Stimulated activated CD8-positive, alpha-beta memory T cell treated with anti-CD3 and anti-CD28 coated beads, Interleukin-12 subunit alpha, Interleukin-12 subunit beta, amount 100 ng/mL, for 4 hours (primary cell): ENCODE data around the gene ALAD.
"Not testable (repeated sequence)": the region's sequence is repeated elsewhere in the genome, so short reads cannot be mapped to it uniquely, and the experiment has no call there.

Experiments
- DNase-seq: peaks from one replicate; pipeline ENCODE4 v3.0.0-alpha.2; 2020; ENCODE audit warnings: low read depth

Gene ALAD

DNA sequence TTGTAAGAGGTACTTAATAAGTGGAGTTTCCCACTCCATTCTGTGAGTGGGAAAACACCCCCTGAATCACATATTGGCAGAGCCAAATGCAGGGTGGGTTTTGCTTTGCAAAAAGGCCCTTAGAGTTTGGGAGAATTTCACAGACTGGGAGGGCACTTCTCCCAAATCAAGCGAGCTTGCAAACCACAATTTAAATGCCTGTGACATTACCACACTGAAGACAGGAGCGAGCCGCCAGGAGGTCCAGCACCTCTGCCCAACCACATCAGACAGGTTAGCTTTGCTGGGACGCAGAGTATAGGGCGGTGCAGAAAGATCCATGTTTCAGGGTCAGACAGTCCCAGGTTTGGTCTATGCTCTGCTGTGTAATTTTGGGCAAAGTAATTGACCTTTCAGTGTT, 2.3 kb downstream of the ALAD start:
- DNase-seq, result no peak

DNA sequence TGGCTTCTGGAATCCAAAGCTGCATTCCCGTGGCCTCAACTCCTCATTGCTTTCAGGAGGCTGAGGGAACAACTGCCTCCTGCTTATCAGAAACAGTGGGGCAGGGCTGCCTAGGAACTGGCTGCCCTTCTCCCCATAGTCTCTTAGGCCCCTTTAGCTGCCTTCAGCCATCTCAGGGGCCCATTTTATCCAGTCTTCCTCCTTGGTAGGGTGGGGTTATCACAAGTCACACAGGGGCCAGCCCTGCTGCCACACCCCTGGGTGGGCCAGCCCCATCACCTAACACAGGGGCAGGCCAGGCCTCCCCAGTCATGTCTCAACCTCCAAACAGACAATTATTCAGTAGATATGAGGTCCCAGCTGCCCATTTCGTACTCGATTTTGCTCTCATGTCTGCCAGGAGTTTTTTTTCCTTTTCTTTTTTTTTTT, 3.9 kb downstream of the ALAD start:
- DNase-seq, result no peak

DNA sequence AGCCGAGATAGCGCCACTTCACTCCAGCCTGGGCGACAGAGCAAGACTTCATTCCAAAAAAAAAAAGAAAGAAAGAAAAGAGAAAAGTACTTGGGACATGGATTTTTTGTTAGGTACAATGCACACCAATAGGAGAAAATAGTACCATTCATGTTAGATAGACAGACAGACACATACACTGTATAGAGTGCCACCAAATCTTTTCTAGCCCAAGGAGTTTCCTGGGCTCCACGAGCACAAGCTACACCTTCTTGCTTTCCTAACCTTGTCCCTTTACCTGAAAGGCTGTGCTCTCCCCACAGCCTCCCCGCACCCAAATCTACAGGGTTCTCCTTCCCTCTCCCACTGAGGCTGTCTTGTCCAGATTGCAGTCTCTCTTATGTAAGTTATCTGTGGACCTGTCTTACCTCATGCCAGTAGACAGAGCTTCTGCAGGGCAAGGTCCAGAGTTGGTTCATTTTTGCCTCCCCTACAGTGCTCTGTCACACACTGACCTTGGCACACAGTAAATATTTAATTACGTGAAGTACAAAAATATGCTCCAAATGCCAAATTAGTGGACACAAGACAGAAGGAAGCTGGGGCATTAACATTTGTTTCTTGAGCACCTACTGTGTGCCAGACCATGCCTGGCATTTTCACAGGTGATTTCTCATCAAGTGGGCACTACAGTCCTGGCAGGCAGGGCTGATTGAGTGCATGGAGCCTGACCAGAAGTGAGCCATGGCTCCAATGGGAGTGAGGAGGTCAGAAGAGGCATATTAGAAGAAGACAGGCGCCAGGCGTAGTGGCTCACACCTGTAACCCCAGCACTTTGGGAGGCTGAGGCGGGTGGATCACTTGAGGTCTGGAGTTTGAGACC, 5.9 kb downstream of the ALAD start:
- no peak for DNase-seq

DNA sequence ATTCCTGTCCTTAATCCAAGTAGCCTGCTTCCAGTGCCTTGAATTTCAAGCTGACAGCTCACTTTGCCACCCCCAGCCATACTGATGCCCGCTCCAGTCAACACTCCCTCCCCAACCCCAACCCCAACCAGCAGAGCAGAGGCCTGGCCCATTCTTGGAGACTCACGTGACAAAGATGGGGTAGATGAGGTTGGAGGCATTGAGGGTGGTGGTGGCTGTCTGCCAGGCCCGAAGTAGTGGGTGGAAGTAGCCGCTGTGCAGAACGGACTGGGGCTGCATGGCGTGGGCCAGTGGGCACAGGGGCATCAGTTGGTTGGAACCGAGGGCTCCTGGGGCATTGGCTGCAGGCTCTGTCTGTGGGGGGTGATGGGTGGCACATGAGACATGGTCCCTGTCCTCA, 7.8 kb downstream of the ALAD start:
- no peak for DNase-seq

DNA sequence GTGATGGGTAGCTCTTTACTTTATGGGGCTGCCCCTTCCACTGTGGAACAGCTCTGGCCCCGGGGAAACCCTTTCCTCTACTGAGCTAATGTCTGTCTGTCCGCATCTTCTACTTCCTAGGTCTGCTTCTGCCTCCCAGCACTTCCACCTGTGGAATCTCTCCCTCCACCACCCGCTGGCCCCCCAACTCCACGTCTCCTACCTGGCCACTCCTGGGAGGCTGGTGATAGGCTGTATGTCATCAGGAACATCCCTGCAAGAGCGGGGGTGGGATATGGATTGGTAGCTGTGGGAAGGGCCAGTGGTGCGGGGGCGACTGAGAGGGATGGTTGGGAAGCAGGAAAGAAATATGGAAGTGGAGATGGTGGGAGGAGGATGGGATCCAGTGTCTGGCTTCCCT, 9.2 kb downstream of the ALAD start:
- no peak for DNase-seq

DNA sequence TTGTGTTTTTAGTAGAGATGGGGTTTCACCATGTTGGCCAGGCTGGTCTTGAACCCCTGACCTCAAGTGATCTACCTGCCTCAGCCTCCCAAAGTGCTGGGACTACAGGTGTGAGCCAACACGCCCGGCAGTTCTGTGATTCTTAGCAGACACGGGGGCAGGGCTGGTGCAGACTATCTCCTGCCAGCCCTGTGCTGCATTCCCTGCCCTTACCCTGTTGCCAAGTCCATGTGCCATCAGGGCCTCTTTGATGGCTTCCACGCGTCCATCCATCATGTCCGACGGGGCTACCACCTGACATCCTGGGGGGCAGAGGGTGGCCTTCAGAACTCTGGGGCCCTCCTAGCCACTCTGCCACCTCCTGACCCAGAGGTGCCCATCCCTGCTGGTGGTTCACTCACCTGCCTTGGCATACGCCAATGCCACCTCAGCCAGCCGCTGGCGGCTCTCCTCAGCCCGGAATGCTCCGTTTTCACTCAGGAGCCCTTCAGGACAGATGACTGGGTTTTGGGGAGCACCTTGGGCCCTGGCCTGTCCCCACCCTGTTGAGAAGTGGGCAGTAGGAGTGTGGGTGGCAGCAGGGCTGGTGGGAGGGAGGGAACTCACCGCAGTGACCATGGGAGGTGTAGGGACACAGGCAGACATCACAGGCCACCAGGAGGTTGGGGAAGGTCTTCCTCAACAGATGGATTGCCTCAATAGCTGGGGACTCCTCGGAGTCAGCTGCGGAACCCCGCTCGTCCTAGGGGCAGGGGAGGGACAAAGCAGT, 10.7 kb downstream of the ALAD start:
- DNase-seq, result no peak

DNA sequence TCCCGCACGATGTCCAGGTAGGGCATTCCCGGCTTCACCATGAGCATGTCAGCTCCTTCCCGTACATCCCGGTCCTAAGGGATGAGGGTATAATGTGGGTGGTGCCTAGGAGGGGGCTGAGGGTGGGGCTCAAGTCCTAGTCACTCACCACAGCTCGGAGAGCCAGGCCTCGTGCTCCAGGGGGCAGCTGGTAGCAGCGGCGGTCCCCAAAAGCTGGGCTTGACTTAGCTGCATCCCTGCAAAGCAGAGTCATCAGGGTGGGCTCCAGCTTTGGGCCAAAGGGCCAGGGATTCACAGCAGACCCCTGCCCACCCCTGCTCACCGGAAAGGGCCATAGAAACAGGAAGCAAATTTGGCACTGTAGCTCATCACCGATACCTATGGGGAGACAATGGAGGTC, 11.6 kb downstream of the ALAD start:
- no peak for DNase-seq

DNA sequence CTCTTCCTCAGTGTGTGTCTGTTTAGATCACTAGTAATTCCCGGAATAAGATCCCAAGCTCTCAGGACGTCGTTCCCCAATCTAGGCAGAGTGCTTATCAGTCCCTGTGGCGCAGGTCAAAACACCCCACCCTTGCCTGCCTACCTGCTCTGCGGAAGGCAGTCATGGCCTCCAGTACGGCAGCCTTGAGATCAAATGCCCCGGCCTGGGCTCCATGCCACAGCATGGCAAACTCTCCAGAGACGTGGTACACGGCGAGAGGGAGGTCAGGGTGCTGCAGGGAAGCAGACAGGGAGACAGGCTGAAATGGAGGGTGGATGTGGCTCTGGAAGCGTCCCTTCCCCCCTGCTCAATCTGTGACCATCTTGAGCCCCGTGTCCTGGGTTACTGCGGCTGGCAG, 12.3 kb downstream of the ALAD start:
- DNase-seq, result no peak

DNA sequence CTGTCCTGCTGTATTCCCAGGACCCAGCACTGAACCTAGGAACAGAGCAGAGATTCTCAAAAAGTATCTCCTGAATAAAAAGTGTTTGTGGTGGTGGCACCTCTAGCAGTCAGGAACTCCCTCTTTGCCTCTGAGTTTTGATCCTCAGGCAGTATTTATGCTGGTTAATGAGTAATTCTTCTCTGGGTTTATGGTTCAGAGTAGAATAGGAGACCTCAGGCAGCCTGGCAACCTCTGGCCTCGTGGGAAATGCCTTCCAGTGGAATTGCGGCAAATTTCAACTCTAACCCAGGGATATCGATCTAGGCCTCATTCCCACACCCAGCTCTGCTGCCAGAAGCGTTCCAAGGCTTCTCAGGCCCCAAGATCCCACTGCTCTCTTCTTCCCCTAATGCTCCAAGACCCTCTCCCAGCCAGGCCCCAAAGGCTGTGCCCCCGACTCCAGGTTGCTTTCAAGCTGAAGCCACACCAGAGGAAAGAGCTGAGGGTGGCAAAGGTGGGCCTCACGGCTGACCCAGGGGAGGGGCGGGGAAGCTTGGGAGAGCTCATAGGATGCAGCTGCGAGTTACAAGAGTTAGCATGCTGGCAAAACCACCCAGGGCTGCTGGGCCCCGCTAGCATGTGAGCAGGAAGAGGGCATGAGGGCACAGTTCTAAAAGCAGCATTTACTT, 13.4 kb downstream of the ALAD start:
- no peak for DNase-seq

DNA sequence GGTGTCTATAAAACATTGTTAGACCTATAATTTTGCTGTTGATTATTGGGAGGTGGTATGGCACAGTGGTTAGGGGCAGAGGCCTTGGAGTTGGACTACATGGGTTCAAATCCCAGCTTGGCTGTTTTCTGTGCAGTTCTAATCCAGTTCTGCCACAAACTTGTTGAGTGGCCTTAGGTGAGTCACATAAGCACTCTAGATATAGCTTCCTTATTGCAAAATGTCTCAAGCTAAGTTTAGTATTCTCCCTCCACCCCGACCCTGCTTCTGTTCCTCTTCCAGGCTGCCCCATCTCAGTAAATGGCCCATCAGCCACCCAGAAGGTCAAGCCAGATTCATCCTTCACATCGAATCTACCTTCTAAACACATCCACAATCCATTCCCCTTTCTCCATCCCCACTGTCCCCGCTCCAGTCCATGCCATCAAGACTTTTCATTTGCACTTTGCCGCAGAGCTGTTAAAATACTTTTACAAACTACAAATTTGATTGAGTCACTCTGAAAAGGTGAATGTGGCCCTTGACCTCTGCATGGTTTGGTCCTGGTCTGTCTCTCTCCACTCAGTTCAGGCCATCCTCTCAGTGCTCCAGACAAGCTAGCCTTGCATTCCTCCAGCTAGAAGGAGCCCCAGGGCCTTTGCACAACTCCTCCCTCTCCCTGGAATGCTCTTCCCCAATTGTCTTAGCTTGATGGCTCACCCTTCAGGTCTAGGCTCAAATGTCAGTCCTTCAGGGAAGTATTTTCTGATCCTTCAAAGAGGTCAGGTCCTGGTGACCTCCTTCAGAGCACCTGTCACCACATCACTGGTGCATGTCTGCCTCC, 14.3 kb downstream of the ALAD start:
- DNase-seq, result no peak

DNA sequence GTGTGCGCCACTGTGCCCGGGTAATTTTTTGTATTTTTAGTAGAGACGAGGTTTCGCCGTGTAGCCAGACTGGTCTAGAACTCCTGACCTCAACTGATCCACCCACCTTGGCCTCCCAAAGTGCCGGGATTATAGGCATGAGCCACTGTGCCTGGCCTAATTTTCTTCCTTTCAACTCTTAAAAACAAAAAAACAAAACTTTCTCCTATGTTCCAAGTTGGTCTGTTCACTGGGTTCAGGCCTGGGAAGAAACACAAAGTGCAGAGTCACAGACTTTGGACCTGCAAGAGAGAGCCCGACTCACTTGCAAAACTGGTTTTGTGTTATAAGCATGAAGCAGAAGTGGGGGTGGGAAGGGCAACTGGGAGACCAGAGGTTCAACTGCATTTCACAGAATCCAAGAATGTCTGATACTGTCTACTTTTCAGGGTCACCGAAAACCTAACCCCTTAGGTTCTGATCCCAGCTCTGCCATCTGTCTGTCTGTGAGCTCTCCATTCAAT, 19.1 kb downstream of the ALAD start:
- DNase-seq, result no peak

DNA sequence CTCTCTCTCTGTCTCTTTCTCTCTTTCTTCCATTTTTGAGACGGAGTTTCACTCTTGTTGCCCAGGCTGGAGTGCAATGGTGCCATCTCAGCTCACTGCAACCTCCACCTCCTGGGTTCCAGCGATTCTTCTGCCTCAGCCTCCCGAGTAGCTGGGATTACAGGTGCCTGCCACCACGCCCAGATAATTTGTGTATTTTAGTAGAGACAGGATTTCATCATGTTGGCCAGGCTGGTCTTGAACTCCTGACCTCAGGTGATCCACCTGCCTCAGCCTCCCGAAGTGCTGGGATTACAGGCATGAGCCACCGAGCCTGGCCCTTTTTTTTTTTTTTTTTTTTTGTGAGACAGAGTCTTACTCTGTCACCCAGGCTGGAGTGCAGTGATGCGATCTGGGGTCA, 19.6 kb downstream of the ALAD start:
- not testable (repeated sequence) for DNase-seq

DNA sequence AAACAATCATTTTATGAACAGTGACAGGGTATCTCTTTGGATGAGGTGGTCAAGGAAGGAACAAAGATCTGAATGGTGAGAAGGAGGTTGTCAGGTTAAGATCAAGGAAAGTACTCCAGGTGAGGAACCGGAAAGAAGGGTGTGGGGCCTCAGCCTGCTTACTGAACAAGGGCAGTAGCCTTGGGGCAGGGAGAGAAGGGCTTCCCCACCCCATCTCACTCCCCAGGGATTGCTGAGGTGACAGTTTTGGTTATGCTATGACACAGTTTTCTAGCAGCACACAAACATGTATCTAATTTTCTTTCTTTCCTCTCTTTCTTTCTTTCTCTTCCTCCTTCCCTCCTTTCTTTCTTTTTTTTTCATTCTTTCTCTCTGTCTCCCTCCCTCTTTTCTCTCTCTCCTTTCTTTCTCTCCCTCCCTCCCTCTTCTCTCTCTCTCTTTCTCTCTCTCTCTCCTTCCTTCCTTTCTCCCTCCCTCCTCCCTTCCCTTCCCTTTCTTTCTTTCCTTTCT, 20.2 kb downstream of the ALAD start:
- DNase-seq, result no peak

DNA sequence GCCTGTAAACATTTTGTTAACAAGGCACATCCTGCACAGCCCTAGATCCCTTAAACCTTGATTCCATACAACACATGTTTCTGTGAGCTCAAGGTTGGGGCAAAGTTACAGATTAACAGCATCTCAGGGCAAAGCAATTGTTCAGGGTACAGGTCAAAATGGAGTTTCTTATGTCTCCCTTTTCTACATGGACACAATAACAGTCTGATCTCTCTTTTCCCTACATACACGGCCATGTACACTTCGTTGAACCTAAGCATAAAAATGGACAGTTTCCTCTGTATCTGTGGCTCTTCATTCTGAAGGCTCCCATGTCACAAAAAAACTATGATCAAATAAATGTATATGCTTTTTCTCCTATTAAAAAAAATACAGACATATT, 21.3 kb downstream of the ALAD start:
- not testable (repeated sequence) for DNase-seq

DNA sequence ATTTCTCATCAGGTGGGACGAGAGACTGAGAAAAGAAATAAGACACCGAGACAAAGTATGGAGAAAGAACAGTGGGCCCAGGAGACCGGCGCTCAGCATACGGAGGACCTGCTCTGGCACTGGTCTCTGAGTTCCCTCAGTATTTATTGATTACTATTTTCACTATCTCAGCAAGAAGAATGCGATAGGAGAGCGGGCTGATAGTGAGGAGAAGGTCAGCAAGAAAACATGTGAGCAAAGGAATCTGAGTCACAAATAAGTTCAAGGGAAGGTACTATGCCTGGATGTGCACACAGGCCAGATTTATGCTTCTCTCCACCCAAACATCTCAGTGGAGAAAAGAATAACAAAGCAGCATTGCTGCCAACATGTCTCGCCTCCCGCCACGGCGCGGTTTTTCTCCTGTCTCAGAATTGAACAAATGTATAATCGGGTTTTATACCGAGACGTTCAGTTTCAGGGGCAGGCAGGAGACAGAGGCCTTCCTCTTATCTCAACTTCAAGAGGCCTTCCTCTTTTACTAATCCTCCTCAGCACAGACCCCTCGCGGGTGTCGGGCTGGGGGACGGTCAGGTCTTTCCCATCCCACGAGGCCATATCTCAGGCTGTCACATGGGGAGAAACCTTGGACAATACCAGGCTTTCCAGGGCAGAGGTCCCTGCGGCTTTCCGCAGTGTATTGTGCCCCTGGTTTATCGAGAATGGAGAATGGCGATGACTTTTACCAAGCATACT, 21.8 kb downstream of the ALAD start:
- DNase-seq, result not testable (repeated sequence)

DNA sequence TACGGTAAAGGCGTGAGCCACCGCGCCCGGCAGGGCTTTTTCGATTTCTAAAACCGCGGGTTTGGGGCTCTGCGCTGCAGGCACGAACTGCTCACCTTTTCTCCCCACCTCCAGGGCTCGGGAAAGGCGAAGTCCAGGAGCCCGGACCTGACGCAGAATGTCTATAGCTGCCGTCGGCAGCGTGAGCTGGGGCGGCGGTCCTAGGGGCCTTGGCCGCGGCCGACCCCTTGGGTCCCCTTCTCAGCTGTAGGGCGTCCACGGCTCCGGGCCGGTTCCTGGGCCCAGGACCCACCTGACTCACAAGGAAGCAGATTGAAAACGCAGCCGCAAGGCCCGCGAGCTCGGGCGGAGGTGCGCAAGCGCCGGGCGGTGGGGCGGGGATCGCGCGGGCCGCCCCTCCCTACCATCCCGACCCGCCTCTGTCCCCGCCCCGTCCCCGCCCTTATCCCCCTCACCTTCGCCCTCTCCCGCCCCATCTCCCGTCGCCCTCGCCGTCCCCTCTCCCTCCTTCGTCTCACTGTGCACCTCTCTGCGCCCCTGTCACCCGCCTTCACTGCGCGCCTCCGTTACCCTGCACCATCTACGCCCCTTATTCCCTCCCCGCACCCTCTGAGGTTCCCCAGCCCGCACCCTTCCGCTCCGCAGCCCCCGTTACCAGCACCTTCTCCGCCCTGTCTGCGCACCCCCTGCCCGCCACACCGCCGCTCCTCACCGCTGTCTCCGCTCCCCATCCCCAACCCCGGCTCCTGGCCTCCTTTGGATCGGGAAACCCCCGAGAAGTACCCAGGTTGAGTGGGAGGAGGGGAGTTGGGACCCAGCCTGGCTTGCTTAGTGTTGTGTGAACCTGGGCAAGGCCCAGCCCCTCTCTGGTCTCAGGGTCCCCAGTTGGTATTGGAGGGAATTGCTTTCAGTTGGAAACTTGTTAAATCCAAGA, 24.2 kb downstream of the ALAD start, which contains the start of gene HDHD3:
HDHD3 (minus strand) TSS at position 353 of the 934 bp plus-strand sequence. CDS start 2,632 bp downstream, outside the sequence.
- DNase-seq, result peak; percentile 76

DNA sequence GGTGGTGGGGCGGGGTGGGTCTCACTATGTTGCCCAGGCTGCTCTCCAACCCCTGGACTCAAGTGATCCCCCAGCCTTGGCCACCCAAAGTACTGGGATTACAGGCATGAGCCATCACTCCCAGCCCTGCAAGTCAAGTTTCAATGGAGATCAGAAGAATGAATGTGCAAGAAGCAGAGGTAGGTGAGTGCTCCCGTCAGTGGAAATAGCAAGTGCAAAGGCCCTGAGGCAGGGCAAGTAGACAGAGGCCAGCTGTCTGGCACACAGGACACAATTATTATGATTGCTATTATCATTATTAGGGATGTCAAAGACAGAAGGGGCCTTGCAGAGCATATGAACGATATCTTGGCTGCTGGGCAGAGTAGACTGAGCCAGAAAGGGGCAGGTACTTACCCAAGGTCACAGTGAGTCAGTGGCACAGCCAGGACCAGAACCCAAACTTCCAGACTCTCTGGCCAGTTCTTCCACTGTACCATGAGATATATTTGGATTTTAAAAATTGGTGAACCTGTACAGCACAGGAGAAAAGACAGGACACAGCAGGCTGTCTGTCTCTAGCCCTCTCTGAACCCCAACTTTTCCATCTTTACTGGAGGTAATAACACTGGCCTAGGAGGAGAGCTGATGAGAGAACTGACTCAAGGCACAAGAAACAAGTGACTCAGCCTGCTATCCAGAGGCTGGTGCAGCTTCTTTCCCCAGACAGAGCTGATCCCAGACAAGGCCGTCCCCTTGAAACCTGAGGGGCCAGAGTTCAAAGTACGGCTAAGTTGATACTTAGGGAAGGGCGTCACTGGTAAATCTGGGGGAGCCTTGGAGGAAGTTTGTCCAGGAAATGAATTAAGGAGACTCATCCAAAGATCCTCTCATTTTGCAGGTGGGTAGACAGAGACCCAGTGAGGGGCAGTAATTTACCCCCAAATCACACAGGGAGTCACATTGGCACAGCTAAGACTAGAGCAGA, 25.7 kb downstream of the ALAD start:
- DNase-seq, result no peak

DNA sequence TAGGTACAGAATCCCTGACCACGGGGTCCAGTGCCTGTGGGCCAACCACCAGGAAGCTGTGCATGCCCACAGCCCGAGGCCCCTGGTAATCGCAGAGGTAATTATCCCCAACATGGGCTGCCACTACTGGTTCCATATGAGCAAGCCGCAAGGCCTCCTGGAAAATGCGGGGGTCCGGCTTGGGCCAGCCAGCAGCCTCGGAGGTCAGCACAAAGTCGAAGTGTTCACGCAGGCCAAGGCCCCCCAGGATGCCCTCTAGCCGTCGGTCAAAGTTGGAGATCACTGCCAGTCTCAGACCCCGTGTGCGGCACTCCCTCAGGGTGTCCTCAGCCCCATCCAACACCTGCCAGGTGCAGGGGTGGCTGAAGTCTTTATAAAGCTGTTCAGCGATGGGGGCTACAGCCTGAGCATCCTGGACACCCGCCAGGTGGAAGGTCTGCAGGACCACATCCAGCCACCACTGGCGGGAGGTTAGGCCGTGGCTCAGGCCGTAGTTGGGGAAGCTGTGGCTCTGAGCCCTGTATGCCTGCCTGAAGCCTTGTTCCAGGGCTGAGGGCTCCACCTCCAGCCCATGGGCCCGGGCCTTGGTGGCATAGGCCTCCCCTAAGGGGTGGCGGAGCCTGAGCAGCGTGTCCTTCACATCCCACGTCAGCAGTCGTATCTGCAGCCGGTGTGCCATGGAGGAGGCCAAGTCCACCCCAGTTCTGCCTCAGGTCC, 27.2 kb downstream of the ALAD start:
- no peak for DNase-seq
